Tibial nerve (tissue), 4 donors: ENCODE results near the gene INIP.

Experiments used
- EP300 ChIP-seq, 2 donors: sonication (generic); formaldehyde crosslinking; IDR thresholded peaks; one replicate each; pipeline ENCODE4 v1.6.1; 2017; ENCODE audit warnings: antibody characterized with exemption in 2 of 2, mild to moderate bottlenecking in 1 of 2
- POLR2A ChIP-seq, 2 donors: fragments of 450-650 bp; IDR thresholded peaks; one replicate each; pipeline ENCODE4 v1.6.1; 2017; ENCODE audit warnings: antibody characterized with exemption in 2 of 2, mild to moderate bottlenecking in 2 of 2, moderate library complexity in 2 of 2
- TF ChIP-seq, protein P1 (sequence below), 5 experiments: fragments of 200-600 bp in 3 of 5; fragments of 450-650 bp in 2 of 5; sonication (generic) in 3 of 5; IDR thresholded peaks; one replicate each; pipeline ENCODE4 v1.5.1; 2016 to 2019; ENCODE audit warnings: antibody characterized with exemption in 5 of 5, mild to moderate bottlenecking in 3 of 5, moderate library complexity in 2 of 5

DNA sequence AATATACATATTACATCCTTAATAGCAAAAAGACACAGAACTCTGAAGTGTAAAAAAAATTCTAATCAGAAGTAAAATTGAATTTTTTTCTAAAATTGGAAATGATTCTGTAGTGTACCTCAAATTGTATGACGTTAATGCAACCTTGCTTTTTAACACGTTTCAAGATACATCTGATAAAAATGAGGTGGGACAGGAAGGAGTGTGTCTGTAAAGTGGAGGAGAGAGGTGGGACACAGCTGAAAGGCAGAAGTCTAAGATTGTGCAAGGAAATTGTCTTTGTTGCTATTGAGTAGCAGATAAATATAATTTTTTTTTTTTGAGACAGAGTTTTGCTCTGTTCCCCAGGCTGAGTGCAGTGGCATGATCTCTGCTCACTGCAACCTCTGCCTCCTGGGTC, 17.0 kb upstream of the INIP start:
- TF ChIP-seq POLR2A (IDR thresholded peaks at IDR 0.05) (no peak), EP300 (IDR thresholded peaks at IDR 0.05) (no peak)
- TF ChIP-seq, protein P1, sequence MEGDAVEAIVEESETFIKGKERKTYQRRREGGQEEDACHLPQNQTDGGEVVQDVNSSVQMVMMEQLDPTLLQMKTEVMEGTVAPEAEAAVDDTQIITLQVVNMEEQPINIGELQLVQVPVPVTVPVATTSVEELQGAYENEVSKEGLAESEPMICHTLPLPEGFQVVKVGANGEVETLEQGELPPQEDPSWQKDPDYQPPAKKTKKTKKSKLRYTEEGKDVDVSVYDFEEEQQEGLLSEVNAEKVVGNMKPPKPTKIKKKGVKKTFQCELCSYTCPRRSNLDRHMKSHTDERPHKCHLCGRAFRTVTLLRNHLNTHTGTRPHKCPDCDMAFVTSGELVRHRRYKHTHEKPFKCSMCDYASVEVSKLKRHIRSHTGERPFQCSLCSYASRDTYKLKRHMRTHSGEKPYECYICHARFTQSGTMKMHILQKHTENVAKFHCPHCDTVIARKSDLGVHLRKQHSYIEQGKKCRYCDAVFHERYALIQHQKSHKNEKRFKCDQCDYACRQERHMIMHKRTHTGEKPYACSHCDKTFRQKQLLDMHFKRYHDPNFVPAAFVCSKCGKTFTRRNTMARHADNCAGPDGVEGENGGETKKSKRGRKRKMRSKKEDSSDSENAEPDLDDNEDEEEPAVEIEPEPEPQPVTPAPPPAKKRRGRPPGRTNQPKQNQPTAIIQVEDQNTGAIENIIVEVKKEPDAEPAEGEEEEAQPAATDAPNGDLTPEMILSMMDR (IDR thresholded peaks at IDR 0.05) = no peak
